ENCODE data around the gene CHADL. TPM values are rescaled to one million over a fixed set of nuclear protein-coding genes. Genes with fewer than 3 reads are reported as not detected.

Gene CHADL
- total and polyA plus RNA-seq, 9 of the 15 experiments (the other 6 are each of a cell fraction or from before 2014, with no cell fraction given), result not detected

- Histone ChIP-seq H3K9me3 (replicated peaks; ENCODE audit: control insufficient read depth, insufficient read depth, low read depth, low read length) (no peaks in the 10 kb centered on the region), H3K9me1 (ENCODE audit: control insufficient read depth, insufficient read depth, low read length) (peaks cover 4% of the 10 kb centered on the region), H4K20me1 (replicated peaks; ENCODE audit: control insufficient read depth, insufficient read depth, low read length) (no peaks in the 10 kb centered on the region), H3K27me3 (ENCODE audit: control insufficient read depth in 2 of 2, insufficient read depth in 2 of 2, low read length in 2 of 2) (no peaks in the 10 kb centered on the region), H3K4me3 (no peak overlapping the region), H3K36me3 (ENCODE audit: control insufficient read depth, insufficient read depth, low read length) (peaks cover 82% of the 10 kb centered on the region; the same call in 2 of the 3 replicates), H2AFZ (ENCODE audit: low read depth, low read length) (no peak overlapping the region), H3K27ac (ENCODE audit: extremely low read depth, low read depth, low read length) (no peak overlapping the region), H3K4me1 (replicated peaks in 1 of 2; ENCODE audit: control insufficient read depth in 2 of 2, insufficient read depth in 2 of 2, low read length in 2 of 2) (peaks cover 0 to 9% of the 10 kb centered on the region in 2 experiments; a peak in 2 of 5 replicates), H3K9ac (ENCODE audit: insufficient read depth in 1 of 2, low read depth in 2 of 2, low read length in 2 of 2) (no peak overlapping the region), H3K79me2 (ENCODE audit: control insufficient read depth, insufficient read depth, low read length) (no peaks in the 10 kb centered on the region), H3K4me2 (ENCODE audit: insufficient read depth, low read length) (no peak overlapping the region)
- ATAC-seq (no peak), FAIRE-seq (no peak), DNase-seq (ENCODE audit: extremely low read depth in 1 of 4, low spot score in 3 of 4) (no peak)
- TF ChIP-seq SMC3 (conservative IDR thresholded peaks at IDR 0.05; ENCODE audit: insufficient read depth, low read depth, low read length), result no peak
- no peak for TF ChIP-seq RUNX1 (IDR thresholded peaks at IDR 0.05; ENCODE audit: low read depth)
- no peak for TF ChIP-seq TSHZ1 (CRISPR knock-in tag; IDR thresholded peaks at IDR 0.05)
- no peak for TF ChIP-seq TAF9B (IDR thresholded peaks at IDR 0.05; ENCODE audit: partially characterized antibody)
- TF ChIP-seq PREB (CRISPR knock-in tag; IDR thresholded peaks at IDR 0.05), result no peak
- TF ChIP-seq RREB1 (CRISPR knock-in tag; IDR thresholded peaks at IDR 0.05), result no peak
- no peak for TF ChIP-seq HDAC6 (IDR thresholded peaks at IDR 0.05; ENCODE audit: low read depth, low read length)
- no peak for TF ChIP-seq PHF21A (IDR thresholded peaks at IDR 0.05; ENCODE audit: borderline replicate concordance, low read depth)
- no peak for TF ChIP-seq CTBP1 (IDR thresholded peaks at IDR 0.05; ENCODE audit: borderline replicate concordance)
- TF ChIP-seq SAFB2 (IDR thresholded peaks at IDR 0.05; ENCODE audit: borderline replicate concordance, low read depth, low read length, severe bottlenecking), result no peak
- no peak for TF ChIP-seq ZNF551 (CRISPR knock-in tag; IDR thresholded peaks at IDR 0.05)
- TF ChIP-seq PHB2 (IDR thresholded peaks at IDR 0.05; ENCODE audit: low read depth), result no peak
- in situ Hi-C loops (cut with MboI) (no loop called here), intact Hi-C loops (cut with micrococcal nuclease) (no loop called here)
- CTCF ChIA-PET (ENCODE audit: low intra/inter-chr PET ratio), result no interaction called here
- POLR2A ChIA-PET, result no interaction called here
- WGBS (ENCODE audit: insufficient coverage, low coverage, missing lambda C conversion rate), result 90% methylated on average over 8 of the region's 12 CpGs
- BruUV-seq (replicated peaks), result no TSS peak
Measured at GRCh38 chr22:41250127-41250526, 9.4 kb upstream of the CHADL start.
